RPMI7951 (cell line): Measurements from ENCODE around the gene OR51A7. TPM values are rescaled to one million over a fixed set of nuclear protein-coding genes. Genes with fewer than 3 reads are reported as not detected.
"Not testable (repeated sequence)": the region's sequence is repeated elsewhere in the genome, so short reads cannot be mapped to it uniquely, and the experiment has no call there.

Source experiments
- DNase-seq: peaks from one replicate; pipeline ENCODE4 v3.0.0-alpha.2; 2012; ENCODE audit warnings: low read depth
- total RNA-seq: library from RNA; depleted of rRNA; stranded (reverse); fragments of >200 nt; shearing (Covaris generic); gene quantifications from 2 replicates; pipeline ENCODE4 v1.2.3, GENCODE V29; 2014; rRNA removed

The OR51A7 gene
- total RNA-seq, 1 experiment from 2014 or later = not detected

GRCh38 chr11:4955613-4956012 is 52.0 kb downstream of the OR51A7 start, which contains the start of gene OR51A2:
TSS of gene OR51A2 (minus strand) at chr11:4955713. CDS start at chr11:4955713, 0 bp downstream.
- not testable (repeated sequence) for DNase-seq

- DNase-seq = no peak
Observed at GRCh38 chr11:4957396-4957795, 53.8 kb downstream of the OR51A7 start.

Other genes with a start within 250 kb of the OR51A7 start
- not detected in 2 replicates for gene OR51E2, start 205.9 kb upstream of the OR51A7 start, total RNA-seq
- gene MMP26, start 199.0 kb upstream of the OR51A7 start, total RNA-seq = not detected in 2 replicates
- not detected in 2 replicates for gene OR51F1, start 133.8 kb upstream of the OR51A7 start, total RNA-seq
- gene OR52R1, start 99.4 kb upstream of the OR51A7 start, total RNA-seq = not detected in 2 replicates
- gene OR51F2, start 82.5 kb upstream of the OR51A7 start, total RNA-seq = not detected in 2 replicates
- gene OR51S1, start 54.6 kb upstream of the OR51A7 start, total RNA-seq = not detected in 2 replicates
- not detected in 2 replicates for gene OR51T1, start 21.9 kb upstream of the OR51A7 start, total RNA-seq
- gene OR51G2, start 15.6 kb downstream of the OR51A7 start, total RNA-seq = not detected in 2 replicates
- not detected in 2 replicates for gene OR51G1, start 20.6 kb downstream of the OR51A7 start, total RNA-seq
- gene OR51A4, start 43.8 kb downstream of the OR51A7 start, total RNA-seq = not detected in 2 replicates
- not detected in 2 replicates for gene OR51A2, start 51.9 kb downstream of the OR51A7 start, total RNA-seq
- gene OR51L1, start 91.1 kb downstream of the OR51A7 start, total RNA-seq = not detected in 2 replicates
- gene OR52J3, start 142.7 kb downstream of the OR51A7 start, total RNA-seq = not detected in 2 replicates
- gene OR52E2, start 155.8 kb downstream of the OR51A7 start, total RNA-seq = not detected in 2 replicates
- gene OR52E1, start 165.8 kb downstream of the OR51A7 start, total RNA-seq = not detected in 2 replicates
- gene OR52A5, start 234.6 kb downstream of the OR51A7 start, total RNA-seq = not detected in 2 replicates